CD14-positive monocyte (primary cell): ENCODE data around the gene ITPK1. TPM values are rescaled to one million over a fixed set of nuclear protein-coding genes. Genes with fewer than 3 reads are reported as not detected.
A peak's percentile ranks its signal among the peaks of the same experiment; 100 is the strongest.
"Not testable (repeated sequence)": the region's sequence is repeated elsewhere in the genome, so short reads cannot be mapped to it uniquely, and the experiment has no call there.

Source experiments
- DNase-seq, 3 donors: peaks; one replicate each; pipeline ENCODE4 v3.0.0-alpha.2; 2011 to 2022
- H2AFZ ChIP-seq: 2 replicates; pipeline ENCODE4 v1.6.0; 2012; ENCODE audit warnings: mild to moderate bottlenecking, low read depth, low read length, inconsistent platforms; ENCODE audit not compliant: insufficient read depth, poor library complexity, severe bottlenecking
- H3K27ac ChIP-seq, 2 donors: 1 replicate in 1 of 2; 2 replicates in 1 of 2; pipeline ENCODE4 v1.5.1; 2012 to 2013; ENCODE audit warnings: low read length in 2 of 2, control low read depth in 1 of 2, inconsistent platforms in 1 of 2, low read depth in 1 of 2, mild to moderate bottlenecking in 1 of 2
- H3K27me3 ChIP-seq, 2 donors: one replicate each; pipeline versions ENCODE4 v1.6.0 to v1.6.1; 2011 to 2013; ENCODE audit warnings: low read length in 2 of 2; ENCODE audit not compliant: control insufficient read depth in 2 of 2, insufficient read depth in 2 of 2
- H3K36me3 ChIP-seq, 2 donors: replicated peaks in 1 of 2; 1 replicate in 1 of 2; 2 replicates in 1 of 2; pipeline versions ENCODE4 v1.5.1 to v1.6.1; 2012 to 2013; ENCODE audit warnings: low read length in 2 of 2, control low read depth in 1 of 2, inconsistent platforms in 1 of 2, mild to moderate bottlenecking in 1 of 2; ENCODE audit not compliant: insufficient read depth in 2 of 2, control insufficient read depth in 1 of 2
- H3K4me1 ChIP-seq, 2 donors: 1 replicate in 1 of 2; 2 replicates in 1 of 2; pipeline versions ENCODE4 v1.5.1 to v1.6.1; 2012 to 2013; ENCODE audit warnings: low read length in 2 of 2, control low read depth in 1 of 2, inconsistent platforms in 1 of 2, mild to moderate bottlenecking in 1 of 2, moderate library complexity in 1 of 2; ENCODE audit not compliant: insufficient read depth in 2 of 2, control insufficient read depth in 1 of 2
- H3K4me2 ChIP-seq: replicated peaks from 2 replicates; pipeline ENCODE3; 2012; ENCODE audit warnings: low read length, moderate library complexity, mild to moderate bottlenecking; ENCODE audit not compliant: poor library complexity, severe bottlenecking; ENCODE audit errors: extremely low read depth
- H3K4me3 ChIP-seq, 3 experiments: fragments of 200-600 bp in 1 of 3; sonication (generic) in 1 of 3; replicated peaks in 1 of 3; 1 replicate in 2 of 3; 2 replicates in 1 of 3; pipeline ENCODE4 v1.5.1; 2011 to 2013; ENCODE audit warnings: low read length in 3 of 3, mild to moderate bottlenecking in 3 of 3, control low read depth in 2 of 3, low read depth in 2 of 3, inconsistent platforms in 1 of 3, moderate library complexity in 1 of 3
- H3K79me2 ChIP-seq: 2 replicates; pipeline ENCODE4 v1.6.0; 2012; ENCODE audit warnings: mild to moderate bottlenecking, control low read depth, inconsistent platforms, low read length, moderate library complexity; ENCODE audit not compliant: insufficient read depth
- H3K9ac ChIP-seq: 2 replicates; pipeline ENCODE4 v1.6.0; 2017; ENCODE audit warnings: low read length, mild to moderate bottlenecking; ENCODE audit not compliant: insufficient read depth, poor library complexity, severe bottlenecking
- H3K9me3 ChIP-seq, 2 donors: replicated peaks in 1 of 2; 1 replicate in 1 of 2; 2 replicates in 1 of 2; pipeline versions ENCODE4 v1.5.1 to v1.6.1; 2012 to 2013; ENCODE audit warnings: low read length in 2 of 2, control low read depth in 1 of 2; ENCODE audit not compliant: control insufficient read depth in 1 of 2, insufficient read depth in 1 of 2
- H4K20me1 ChIP-seq: 2 replicates; pipeline ENCODE4 v1.6.0; 2012; ENCODE audit warnings: mild to moderate bottlenecking, low read length, control low read depth, moderate library complexity; ENCODE audit not compliant: insufficient read depth
- H3K27ac Mint-ChIP-seq, 7 donors: one replicate each; pipeline ENCODE4 v1.8.0; 2020; ENCODE audit warnings: mild to moderate bottlenecking in 7 of 7, mixed read lengths in 7 of 7, moderate library complexity in 6 of 7, inconsistent platforms in 2 of 7
- H3K27me3 Mint-ChIP-seq, 3 donors: one replicate each; pipeline ENCODE4 v1.8.0; 2021 to 2022; ENCODE audit warnings: low read depth in 3 of 3, mild to moderate bottlenecking in 3 of 3, mixed read lengths in 3 of 3, moderate library complexity in 3 of 3, inconsistent platforms in 1 of 3
- H3K36me3 Mint-ChIP-seq, 2 donors: one replicate each; pipeline ENCODE4 v1.8.0; 2020; ENCODE audit warnings: mixed read lengths in 2 of 2, inconsistent platforms in 1 of 2, mild to moderate bottlenecking in 1 of 2
- H3K4me1 Mint-ChIP-seq: one replicate; pipeline ENCODE4 v1.8.0; 2020; ENCODE audit warnings: mild to moderate bottlenecking, mixed read lengths
- H3K4me3 Mint-ChIP-seq, 2 donors: one replicate each; pipeline ENCODE4 v1.8.0; 2020; ENCODE audit warnings: mild to moderate bottlenecking in 2 of 2, mixed read lengths in 2 of 2, moderate library complexity in 1 of 2
- H3K9me3 Mint-ChIP-seq, 7 donors: one replicate each; pipeline ENCODE4 v1.8.0; 2020 to 2022; ENCODE audit warnings: mixed read lengths in 7 of 7, mild to moderate bottlenecking in 6 of 7, moderate library complexity in 6 of 7, inconsistent platforms in 2 of 7
- WGBS: methylation state at CpG from one replicate; pipeline ENCODE4 v1.1.5; 2013; ENCODE audit warnings: missing lambda C conversion rate; ENCODE audit not compliant: insufficient coverage; 5-methylcytosine and 5-hydroxymethylcytosine counted together
- intact Hi-C, 2 donors: fragments of 100-400 bp; cut with micrococcal nuclease; formaldehyde crosslinking; loops; one replicate each; pipeline versions ENCODE4 v1.15.0 to v1.15.1; 2023
- polyA plus RNA-seq, 3 donors: library from polyadenylated mRNA; depleted of rRNA in 1 of 3; unstranded in 2 of 3; stranded (reverse) in 1 of 3; fragments of 300-500 nt in 2 of 3; fragments of >200 nt in 1 of 3; fragmentation: Illumina TruSeq in 2 of 3; gene quantifications; 1 replicate in 2 of 3; 2 replicates in 1 of 3; pipeline ENCODE4 v1.2.3, GENCODE V29; 2012 to 2021
- TF ChIP-seq, protein P1 (sequence below): fragments of 200-600 bp; IDR thresholded peaks from one replicate; pipeline ENCODE4 v1.8.0; 2022; ENCODE audit warnings: antibody characterized with exemption, mild to moderate bottlenecking

The ITPK1 gene
- polyA plus RNA-seq, 3 donors, result 57.1 to 144 (median 63.0) TPM

DNA sequence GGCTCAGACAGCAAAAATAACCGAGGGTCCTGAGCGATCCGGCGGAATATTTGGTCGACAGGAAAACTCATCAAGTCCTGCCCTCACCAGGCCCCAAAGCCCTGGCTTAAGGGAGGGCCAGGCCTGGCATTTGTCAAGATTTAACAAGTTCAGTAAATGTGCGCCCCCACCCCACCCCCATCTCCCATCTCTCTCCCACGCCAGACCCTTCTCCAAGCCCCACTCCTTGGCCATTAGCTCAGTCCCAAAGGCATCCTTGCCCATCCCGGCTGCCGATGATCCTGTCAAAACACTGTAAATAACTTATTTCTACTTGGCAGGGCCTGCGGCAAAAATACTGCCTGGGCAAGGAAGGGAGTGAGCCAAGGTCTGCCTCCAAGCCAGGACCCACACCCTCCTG, 52.8 kb downstream of the ITPK1 start:
- H3K4me1 Mint-ChIP-seq, result peaks cover 56% of the 10 kb centered on the region
- TF ChIP-seq, protein P1, sequence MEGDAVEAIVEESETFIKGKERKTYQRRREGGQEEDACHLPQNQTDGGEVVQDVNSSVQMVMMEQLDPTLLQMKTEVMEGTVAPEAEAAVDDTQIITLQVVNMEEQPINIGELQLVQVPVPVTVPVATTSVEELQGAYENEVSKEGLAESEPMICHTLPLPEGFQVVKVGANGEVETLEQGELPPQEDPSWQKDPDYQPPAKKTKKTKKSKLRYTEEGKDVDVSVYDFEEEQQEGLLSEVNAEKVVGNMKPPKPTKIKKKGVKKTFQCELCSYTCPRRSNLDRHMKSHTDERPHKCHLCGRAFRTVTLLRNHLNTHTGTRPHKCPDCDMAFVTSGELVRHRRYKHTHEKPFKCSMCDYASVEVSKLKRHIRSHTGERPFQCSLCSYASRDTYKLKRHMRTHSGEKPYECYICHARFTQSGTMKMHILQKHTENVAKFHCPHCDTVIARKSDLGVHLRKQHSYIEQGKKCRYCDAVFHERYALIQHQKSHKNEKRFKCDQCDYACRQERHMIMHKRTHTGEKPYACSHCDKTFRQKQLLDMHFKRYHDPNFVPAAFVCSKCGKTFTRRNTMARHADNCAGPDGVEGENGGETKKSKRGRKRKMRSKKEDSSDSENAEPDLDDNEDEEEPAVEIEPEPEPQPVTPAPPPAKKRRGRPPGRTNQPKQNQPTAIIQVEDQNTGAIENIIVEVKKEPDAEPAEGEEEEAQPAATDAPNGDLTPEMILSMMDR, result no peak
- H3K27ac ChIP-seq, result peak overlapping the region in 1 of 2 donors; percentile 51
- intact Hi-C loops, result no loop called here
- WGBS, result 100% methylated on average over 9 of the region's 10 CpGs
- H3K36me3 ChIP-seq, result peaks cover 2 to 21% of the 10 kb centered on the region in 2 donors
- H3K4me1 ChIP-seq, result peaks cover 31 to 43% of the 10 kb centered on the region in 2 donors
- H3K27ac Mint-ChIP-seq, result peak overlapping the region in 3 of 7 donors; percentile 66 to 80 (median 78)
- no peaks in the 10 kb centered on the region for H3K27me3 ChIP-seq
- no peak overlapping the region for H3K4me2 ChIP-seq
- H3K79me2 ChIP-seq, result peaks cover 78% of the 10 kb centered on the region
- H3K9me3 ChIP-seq, result no peaks in the 10 kb centered on the region
- peaks cover 19 to 46% of the 10 kb centered on the region in 2 donors for H3K36me3 Mint-ChIP-seq
- H3K9ac ChIP-seq, result no peak overlapping the region
- no peaks in the 10 kb centered on the region for H3K9me3 Mint-ChIP-seq
- no peak overlapping the region for H3K4me3 ChIP-seq
- no peaks in the 10 kb centered on the region for H3K27me3 Mint-ChIP-seq
- H3K4me3 Mint-ChIP-seq, result no peak overlapping the region
- H2AFZ ChIP-seq, result no peak overlapping the region
- peaks cover 80% of the 10 kb centered on the region for H4K20me1 ChIP-seq
- DNase-seq, result no peak

DNA sequence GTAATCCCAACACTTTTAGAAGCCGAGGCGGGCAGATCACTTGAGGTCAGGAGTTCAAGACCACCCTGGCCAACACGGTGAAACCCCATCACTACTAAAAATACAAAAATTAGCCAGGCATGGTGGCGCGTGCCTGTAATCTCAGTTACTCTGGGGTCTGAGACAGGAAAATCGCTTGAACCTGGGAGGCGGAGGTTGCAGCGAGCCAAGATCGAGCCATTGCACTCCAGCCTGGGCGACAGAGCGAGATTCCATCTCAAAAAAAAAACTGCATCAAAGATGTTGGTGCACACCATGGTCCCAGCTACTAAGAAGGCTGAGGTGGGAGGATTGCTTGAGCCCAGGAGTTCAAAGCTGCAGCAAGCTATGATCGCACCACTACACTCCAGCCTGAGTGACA, 53.7 kb downstream of the ITPK1 start:
- H3K27me3 Mint-ChIP-seq, H3K4me3 ChIP-seq, H3K9ac ChIP-seq, H3K4me2 ChIP-seq, intact Hi-C loops, DNase-seq, H2AFZ ChIP-seq, H3K4me3 Mint-ChIP-seq, H3K9me3 ChIP-seq, H3K27me3 ChIP-seq, H3K9me3 Mint-ChIP-seq: not testable (repeated sequence)
- H3K4me1 Mint-ChIP-seq, result peaks cover 51% of the 10 kb centered on the region
- Histone ChIP-seq H4K20me1 (peaks cover 80% of the 10 kb centered on the region), H3K27ac (peak overlapping the region in 1 of 2 donors; percentile 69), H3K36me3 (peaks cover 6 to 25% of the 10 kb centered on the region in 2 donors), H3K4me1 (peaks cover 28 to 38% of the 10 kb centered on the region in 2 donors), H3K79me2 (peaks cover 78% of the 10 kb centered on the region)
- H3K27ac Mint-ChIP-seq, result peak overlapping the region in 4 of 7 donors; percentile 22 to 55 (median 29)
- WGBS, result 96% methylated on average over 4 of the region's 12 CpGs
- H3K36me3 Mint-ChIP-seq, result peaks cover 20 to 49% of the 10 kb centered on the region in 2 donors
